NCI-H2107 treated with DMSO at 0.1 percent for 48 hours (cell line): ENCODE data around the gene XYLT1.

Experiments
- DNase-seq: peaks from one replicate; lab custom pipeline; 2025; ENCODE audit not compliant: unreplicated experiment; lab: John Stamatoyannopoulos, UW

Gene XYLT1

DNA sequence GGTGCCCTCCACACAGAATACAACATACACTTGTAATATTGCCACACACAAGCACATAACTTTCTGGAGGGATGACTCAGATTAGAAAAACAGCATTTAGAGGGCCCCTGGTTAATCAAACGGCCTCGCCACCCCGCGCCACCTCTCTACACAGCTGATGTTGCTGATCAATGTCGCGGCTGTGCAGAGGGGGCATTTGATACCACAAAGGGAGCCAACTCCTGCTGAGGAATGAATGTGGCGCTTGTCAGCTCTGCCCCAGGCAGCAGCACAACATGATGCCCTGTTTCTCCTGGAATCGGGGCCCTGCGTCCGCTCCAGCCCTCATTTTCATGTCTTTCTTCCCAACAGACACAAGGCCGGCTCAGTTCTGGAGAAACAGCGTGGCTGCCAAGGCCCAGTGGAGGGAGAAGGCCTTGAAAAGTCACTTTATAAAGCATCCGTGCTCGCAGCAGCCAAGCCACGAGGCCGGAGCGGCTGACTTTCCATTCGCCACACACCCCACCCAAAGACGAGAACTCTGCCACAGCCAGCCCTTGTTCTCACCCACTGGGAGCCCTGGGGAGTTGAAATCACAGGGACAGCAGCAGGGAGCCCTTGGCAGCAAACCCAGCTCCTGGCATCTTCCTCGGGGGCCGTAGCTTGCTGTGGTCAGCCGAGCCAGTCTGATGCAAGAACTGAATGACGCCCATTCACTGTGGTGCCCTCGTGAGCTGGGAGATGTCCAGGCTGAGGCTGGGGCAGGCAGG is 65.6 kb downstream of the XYLT1 start:
- no peak for DNase-seq

DNA sequence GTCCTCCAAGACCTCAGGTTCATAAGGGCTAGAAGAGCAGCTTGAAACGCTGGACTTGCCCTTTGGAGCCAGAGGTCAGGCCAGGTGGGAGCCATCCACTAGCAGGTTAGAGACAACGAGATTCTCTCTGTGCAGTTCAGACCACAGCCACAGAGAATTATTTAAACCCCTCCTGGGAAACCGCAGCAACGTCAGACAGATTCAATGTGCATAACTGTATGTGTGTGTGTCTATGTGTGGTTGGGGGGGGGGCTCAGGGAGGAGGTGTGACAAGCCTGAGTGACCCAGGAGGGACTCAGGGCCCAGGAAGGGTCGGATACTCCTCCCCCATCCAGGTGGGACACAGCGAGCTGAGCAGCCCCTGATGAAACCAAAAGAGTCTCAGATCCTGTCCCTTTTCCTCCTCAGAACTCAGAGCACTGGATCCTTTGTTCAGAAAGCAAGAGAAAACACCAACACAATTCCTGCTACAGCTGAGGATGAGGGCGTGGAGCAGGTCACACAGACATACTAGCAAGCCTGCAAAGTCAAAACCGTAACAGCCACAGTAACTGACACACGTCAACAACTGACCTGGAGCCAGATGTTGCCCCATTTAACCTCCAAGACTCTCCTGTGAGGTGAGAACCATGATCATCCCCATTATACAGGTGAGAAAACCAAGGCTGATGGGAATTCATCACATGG is 66.8 kb downstream of the XYLT1 start:
- no peak for DNase-seq

DNA sequence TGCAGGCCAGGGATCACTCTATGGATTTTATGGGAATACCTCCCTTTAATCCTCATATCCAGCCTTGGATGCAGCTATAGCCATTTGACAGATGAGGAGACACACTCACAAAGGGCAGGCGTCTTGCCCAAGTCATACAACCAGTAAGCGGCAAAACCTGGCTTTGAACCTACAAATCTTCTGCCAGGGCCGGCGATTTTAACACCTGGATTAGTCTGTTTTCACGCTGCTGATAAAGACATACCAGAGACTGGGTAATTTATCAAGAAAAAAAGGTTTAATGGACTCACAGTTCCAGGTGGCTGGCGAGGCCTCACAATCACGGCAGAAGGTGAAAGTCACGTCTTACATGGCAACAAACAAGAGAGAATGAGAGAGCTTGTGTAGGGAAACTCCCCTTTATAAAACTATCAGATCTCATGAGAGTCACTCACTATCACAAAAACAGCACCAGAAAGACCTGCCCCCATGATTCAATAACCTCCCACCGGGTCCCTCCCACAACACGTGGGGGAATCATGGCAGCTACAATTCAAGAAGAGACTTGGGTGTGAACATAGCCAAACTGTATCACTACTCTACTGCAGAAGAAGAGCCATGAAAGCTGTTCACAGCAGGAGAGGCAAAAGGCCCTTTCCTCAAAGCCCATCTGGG is 67.5 kb downstream of the XYLT1 start:
- DNase-seq, result no peak

DNA sequence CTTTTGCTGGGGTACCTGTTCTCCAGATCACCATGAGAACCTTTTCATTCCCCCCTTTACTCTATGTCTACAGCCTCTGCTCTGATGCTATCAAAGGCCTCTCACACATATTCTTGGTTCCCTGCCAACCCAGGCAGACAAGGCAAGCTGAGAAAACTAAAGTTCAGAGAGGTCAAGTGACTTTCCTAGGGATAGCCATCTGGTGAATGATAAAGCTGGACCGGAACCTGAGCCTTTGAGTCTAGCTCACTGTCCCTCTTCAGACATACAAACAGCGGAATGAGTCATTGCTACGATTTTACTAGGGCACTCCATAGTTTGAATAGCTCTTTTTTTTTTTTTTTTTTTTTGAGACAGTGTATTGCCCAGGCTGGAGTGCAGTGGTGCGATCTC is 73.3 kb downstream of the XYLT1 start:
- DNase-seq, result no peak

DNA sequence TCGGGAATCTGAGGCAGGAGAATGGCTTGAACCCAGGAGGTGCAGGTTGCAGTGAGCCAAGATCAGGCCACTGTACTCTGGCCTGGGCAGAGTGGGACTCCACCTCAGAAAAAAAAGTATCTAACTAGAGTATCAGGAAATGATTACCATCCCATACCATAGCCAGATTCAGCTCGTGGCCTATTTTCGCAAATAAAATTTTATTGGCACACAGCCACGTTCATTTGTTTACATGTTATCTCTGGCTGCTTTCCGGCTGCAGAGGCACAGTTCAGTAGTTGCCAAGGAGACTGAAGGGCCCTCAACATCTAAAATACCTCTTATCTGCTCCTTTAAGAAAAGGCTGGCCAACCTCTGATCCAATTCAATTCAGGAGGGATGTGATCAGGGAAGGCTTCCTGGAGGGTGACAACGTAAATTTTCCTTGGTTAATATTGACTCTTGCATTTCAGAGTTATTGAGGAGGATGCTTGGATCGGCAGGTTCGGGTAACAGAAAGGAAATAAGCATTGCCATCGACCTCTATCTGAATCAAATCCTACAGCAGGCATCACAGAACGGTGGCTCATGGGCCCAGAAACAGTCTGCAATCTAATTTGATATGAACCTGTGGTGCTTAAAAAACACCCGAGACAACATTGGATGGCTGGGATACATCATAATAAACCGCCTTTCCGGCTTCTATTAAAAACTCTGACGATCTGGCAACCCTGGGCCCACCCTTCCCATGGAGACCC is 73.8 kb downstream of the XYLT1 start:
- DNase-seq, result no peak

DNA sequence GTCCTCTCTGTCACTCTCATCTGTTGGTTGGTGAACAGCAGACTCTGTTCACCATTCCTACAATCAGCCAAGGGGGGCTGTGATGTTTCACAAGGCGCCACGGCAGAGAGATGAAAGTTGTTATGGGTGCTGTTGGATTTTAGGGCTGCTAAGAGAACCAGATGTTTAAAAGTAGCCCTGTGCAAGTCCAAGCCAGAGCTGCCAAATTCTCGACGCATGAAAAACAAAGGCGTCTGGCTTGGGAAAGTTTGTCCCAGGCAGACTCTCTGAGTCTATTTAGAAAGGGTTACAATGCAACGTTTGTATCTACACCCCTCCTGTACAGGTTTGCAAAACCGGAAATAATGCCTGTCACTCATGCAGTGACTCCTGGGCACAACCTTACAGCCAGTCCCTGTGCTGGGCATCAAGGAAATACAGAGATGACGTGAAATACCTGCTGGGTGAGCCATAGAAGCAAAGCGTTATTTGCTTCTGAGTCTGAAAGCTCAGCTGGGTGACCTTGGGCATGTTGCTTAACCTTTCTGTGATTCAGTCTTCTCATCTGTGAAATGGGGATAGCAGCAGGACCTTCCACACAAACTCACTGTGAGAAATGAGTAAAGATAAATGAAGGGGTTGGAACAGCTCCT is 74.8 kb downstream of the XYLT1 start:
- DNase-seq, result no peak

DNA sequence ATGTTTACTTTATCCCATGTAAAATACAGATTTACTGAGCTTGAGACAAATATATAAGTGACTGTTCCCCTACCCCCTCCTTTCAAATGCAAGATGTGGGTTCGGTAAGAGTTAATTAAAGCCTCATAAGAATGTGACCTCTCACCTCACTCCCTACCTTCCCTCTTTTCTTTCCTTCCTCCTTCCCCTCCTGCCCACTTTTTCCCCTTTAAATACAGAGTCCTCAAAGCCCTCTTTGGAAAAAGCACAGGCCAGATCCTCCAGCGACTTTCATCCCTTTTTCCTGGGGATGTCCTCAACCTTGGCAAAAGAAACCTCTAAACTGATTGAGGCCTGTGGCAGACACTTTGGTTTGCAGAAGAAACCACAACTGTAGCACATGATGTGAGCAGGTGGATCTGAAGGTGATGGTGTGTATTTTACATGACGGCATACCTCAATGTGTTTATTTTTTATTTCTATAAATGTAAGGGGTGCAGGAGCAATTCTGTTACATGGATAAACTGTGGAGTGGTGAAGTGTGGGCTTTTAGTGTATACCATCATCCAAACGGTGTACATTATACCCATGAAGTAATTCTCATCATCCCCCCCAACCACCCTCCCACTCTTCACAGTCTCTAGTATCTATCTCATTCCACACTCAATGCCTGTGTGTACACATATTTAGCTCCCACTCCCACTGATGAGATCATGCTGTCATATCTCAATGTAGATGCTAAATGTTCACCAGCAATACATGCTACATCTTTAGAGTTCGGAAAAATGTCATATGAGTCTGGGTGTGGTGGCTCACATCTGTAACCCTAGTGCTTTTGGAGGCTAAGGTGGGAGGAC is 77.7 kb downstream of the XYLT1 start:
- no peak for DNase-seq

DNA sequence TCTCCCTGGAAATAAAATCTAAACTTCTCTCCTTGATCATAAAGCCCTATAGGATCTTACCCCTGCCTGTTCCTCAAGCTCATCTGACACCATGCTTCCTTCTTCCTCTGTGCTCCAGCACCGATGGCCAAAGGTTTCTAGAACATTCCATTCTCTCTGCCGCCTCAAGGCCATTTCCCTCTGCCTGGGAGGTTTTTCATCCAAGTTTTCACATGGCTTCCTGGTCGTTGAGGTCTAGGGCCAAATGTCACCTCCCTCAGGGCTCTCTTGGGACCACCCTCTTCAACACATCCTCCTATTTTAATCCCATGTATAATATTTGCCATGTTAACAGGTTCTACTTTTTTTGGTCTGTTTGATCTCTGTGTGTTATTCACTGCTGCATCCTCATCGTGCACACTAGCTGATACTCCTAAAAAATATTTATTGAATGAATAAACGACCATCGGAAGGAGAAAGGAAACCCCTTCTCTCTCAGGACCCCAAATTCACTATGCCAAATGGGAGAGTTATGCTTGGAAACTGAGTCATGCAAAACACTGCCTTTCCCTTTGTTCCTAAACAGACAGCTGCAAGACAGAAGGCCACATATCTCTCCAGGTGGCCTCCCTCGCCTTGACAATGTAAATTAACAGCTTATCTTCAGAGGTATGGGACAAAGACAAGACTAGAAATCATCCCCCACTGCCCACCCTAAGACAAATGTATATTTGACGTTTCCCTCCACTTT is 78.5 kb downstream of the XYLT1 start:
- no peak for DNase-seq

DNA sequence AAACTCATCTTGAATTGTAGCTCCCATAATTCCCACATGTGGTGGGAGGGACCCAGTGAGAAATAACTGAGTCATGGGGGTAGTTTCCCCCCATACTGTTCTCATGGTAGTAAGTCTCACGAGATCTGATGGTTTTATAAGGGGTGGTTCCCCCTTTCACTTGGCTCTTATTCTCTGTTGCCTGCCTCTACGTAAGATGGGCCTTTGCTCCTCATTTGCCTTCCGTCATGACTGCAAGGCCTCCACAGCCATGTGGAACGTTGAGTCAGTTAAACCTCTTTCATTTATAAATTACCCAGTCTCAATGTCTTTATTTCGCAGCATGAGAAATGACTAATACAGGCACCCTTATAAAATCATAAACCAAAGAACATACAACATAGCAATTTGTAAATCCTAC is 79.0 kb downstream of the XYLT1 start:
- DNase-seq, result no peak

DNA sequence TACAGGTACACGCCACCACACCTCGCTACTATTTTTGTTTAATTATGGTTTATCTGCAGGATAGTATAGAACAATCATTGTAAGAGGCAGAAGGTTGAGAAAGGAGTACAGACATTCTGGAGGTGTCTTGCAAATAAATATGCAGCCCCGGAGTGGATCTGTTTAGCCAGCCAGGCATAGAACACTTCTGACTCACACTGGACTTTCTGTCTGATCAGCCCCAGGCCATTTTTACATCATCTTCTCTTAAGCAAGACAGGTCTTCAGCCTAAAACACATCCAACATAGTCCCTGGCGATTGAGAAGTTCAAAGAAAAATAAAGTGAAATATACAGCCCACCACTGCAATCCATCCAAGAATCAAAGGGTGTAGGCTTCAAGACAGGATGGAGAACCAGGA is 81.4 kb downstream of the XYLT1 start:
- DNase-seq, result no peak

DNA sequence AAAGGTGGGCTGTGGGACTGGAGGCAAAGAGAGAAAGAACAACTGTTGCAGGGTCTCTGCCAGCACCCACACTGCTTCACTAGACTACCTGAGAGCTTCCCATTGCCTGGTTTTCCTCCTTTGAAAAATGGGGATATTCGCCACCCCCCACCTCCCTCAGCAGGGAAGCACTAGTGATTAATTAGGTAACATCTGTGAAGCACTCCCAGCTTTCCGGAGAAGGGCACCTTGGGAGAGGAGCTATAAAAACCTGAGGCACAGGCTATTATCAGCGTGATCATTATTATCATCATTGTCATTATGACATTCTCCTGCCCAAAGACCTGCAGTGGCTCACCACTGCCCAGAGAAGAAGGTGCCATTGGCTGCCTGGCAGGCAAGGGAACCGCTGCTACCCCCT is 83.5 kb downstream of the XYLT1 start:
- no peak for DNase-seq

DNA sequence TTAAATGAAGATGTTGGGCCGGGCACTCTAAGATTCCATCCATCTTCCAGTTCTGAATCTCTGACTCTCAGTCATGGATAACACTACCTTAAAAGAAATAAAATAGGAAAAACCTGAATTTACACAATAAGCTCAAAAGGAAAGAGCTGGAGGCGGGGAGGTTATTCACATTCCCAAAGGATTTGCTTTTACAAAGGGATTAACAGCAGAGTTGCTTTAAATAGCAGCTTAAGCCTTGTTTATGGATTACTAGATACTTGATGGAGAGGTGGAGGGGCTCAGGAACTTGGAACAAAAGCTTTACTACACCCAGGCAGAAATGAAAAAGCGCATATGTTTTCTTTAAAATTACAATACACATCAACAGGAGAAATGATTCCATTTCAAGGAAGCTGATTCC is 84.5 kb downstream of the XYLT1 start:
- no peak for DNase-seq

DNA sequence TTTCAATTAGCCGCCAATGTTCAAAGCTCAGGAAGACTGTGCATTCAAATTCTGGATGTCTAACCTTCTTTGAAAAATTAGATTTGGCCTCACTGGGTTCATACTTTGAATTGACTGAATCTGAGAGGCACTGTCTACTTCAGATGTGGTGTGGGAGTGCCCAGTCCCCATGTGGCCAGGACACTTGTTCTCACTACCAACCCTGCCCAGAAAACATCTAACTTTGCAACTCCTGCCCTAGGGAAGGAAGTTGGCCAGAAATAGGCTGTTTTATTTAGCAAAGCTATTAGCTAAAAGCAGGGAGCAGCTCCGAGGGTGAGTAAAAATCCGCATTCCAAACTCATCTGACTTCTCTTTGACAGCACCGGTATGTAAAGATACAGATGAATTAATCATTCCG is 86.3 kb downstream of the XYLT1 start:
- DNase-seq, result no peak

DNA sequence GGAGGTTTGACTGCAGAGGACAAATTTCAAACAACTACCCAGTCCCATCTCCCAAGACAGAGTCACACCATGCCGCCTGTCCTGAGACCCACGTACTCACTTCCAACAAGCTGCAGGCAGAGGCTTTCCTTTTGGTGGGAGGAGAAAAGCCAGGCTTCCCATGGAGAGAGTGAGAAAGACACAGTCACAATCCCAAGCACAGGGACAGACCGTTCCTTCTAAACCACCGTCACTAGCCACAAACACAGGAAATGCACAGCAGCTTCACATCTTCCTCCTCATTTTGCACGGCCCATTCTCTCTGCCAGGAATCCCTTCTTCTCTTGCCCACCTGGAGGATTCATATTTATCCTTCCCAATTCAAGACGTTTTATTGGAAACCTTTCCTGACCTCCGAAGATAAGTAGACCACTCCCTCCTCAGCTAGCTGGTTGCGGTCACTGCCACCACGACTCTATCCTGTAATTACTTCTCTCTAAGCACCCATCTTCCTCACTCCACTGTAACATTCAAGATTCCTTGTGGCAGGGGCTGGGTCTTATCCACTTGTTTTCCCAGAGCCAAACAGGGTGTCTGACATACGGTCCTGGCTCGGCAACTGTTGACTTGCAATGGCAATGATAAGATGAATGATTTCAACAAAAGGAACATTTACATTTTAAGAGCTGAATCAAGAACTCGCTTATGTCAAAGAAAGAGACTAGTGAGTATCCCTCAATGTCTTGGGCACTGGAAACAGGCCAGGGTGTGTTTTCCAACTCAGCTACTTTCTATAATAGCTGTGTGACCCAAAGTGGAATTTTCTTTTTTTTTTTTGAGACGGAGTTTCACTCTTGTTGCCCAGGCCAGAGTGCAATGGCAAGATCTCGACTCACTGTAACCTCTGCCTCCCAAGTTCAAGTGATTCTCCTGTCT is 87.6 kb downstream of the XYLT1 start:
- no peak for DNase-seq

DNA sequence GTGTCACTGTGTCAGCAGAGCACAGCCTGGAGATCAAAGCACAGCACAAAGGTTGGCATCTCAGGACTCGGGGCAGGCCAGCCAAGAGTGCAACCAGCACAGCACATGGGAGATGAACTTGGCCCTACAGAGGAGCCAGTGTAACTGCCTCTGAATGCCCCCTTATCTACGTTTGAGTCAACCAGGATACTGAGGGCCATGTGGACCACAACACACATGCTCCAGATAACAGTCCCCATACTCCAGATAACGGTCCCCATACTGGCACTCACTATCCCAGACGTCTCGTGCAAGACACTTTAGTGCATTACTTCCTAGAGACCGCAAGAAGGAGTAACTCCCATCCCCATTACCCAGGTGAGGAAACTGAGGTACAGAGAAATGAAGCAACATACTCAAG is 88.2 kb downstream of the XYLT1 start:
- DNase-seq, result no peak

DNA sequence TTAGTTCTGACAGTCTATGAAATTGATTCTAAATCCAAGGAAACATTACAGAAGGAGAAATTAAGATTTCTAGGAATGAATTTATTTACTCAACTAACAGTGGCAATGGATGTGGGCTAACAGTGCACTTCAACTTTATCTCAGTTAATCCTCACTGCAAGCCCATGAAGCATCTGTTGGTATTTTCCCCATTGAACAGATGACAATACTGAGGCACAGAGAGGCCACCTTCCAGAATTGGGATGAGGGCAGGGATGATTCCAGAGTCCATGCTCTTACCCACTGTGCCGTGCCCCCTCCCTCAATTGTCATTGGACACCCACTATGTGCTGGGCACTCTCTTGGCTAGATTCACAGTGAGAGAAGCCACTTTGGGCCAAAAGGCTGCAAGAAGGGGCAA is 89.0 kb downstream of the XYLT1 start:
- DNase-seq, result no peak

DNA sequence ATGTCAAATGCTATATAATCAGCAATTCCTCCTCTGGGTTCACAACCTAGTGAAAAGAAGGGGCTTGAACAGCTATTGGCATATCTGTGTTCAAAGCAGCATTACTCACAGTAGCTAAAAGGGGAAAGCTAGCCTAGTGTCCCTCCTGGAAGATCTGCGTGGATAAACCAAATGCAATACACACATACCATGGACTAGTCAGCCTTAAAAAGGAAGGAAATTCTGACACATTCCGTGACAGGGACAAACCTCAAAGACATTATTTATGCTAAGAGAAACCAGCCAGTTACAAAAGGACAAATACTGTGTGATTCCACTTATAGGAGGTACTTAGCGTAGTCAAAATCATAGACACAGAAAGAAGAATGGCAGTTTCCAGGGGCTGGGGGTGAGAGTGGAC is 90.1 kb downstream of the XYLT1 start:
- DNase-seq, result no peak

DNA sequence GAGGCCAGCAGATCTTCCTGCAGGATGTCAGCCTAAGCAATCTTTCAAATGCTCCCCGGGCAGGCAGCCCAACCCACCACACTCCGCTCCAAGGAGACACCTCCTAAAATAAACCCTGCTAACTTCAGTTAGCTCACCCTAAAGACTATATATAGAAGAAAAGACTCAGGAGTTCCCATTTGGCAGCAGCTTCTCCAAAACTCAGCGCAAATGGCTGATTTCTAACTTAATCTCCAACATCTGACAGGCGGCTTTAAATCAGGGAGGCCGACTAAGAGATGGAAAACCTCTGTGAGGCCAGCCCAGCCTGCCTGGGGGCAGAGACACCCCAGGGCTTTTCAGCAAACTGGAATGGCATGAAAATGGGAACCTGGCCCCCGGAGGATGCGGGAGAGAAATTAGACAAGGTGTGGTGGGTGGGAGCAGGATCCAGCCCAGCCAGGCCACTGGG is 91.6 kb downstream of the XYLT1 start:
- no peak for DNase-seq
